Measurements from ENCODE around the gene SUPT6H. TPM values are rescaled to one million over a fixed set of nuclear protein-coding genes. Genes with fewer than 3 reads are reported as not detected.

SUPT6H gene
- total RNA-seq, 4 donors from 2014 or later: 48.7 to 87.3 (median 71.9) TPM

DNA sequence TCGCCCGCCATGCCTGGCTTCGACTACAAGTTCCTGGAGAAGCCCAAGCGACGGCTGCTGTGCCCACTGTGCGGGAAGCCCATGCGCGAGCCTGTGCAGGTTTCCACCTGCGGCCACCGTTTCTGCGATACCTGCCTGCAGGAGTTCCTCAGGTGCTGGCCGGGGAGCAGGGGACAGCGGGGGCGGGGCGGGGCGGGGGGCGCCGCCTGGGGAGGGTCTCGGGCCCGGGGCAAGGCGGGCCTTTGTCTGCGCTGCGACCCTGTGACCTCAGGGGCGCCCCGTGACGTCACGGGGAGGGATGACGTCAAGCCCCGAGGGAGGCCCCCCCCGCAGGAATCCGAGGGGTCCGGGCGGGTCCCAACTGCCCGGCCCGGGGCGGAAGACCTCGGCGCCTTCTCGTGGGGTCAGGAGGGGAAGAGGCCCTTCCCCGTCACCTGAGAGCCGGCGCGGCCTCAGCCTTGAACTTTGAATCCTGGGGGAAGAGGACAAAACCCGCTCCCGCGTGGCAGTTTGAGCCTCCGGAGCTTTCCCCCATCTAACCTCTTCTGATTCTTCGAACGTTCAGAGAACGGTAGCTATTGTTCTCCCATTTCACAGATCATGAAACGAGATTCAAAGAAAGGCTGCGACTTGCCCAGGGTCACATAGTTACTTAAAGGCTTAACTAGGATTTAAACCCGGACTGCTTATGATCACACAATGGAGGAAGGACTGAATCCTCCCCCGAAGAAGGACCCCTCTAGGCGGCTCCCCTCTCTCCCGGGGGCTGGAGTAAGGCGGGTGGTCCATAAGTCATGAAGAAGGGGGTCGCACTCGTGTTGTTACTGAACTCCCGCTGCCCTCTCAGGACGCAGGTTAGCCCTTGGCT, 82.3 kb downstream of the SUPT6H start:
- peaks cover 0 to 24% of the 10 kb centered on the region in 2 donors for H3K36me3 ChIP-seq
- 0 to 15% methylated on average over 2 to 10 of the region's 61 CpGs for WGBS, 2 donors (ENCODE audit: low coverage in 1 of 2)
- H3K27ac ChIP-seq: peak overlapping the region; percentile 49 to 92 (median 89)
- no peaks in the 10 kb centered on the region for H3K27me3 ChIP-seq
- peaks cover 0 to 53% (median 15%) of the 10 kb centered on the region in 3 donors for H3K4me1 ChIP-seq
- TF ChIP-seq POLR2AphosphoS5 (IDR thresholded peaks at IDR 0.05) (no peak), POLR2A (IDR thresholded peaks at IDR 0.05) (no peak), EP300 (IDR thresholded peaks at IDR 0.05) (no peak)
- TF ChIP-seq, protein P1, sequence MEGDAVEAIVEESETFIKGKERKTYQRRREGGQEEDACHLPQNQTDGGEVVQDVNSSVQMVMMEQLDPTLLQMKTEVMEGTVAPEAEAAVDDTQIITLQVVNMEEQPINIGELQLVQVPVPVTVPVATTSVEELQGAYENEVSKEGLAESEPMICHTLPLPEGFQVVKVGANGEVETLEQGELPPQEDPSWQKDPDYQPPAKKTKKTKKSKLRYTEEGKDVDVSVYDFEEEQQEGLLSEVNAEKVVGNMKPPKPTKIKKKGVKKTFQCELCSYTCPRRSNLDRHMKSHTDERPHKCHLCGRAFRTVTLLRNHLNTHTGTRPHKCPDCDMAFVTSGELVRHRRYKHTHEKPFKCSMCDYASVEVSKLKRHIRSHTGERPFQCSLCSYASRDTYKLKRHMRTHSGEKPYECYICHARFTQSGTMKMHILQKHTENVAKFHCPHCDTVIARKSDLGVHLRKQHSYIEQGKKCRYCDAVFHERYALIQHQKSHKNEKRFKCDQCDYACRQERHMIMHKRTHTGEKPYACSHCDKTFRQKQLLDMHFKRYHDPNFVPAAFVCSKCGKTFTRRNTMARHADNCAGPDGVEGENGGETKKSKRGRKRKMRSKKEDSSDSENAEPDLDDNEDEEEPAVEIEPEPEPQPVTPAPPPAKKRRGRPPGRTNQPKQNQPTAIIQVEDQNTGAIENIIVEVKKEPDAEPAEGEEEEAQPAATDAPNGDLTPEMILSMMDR (IDR thresholded peaks at IDR 0.05): no peak
- ATAC-seq: peak; percentile 26
- H3K9me3 ChIP-seq: no peaks in the 10 kb centered on the region
- H3K4me3 ChIP-seq: peak overlapping the region; percentile 65 to 79

DNA sequence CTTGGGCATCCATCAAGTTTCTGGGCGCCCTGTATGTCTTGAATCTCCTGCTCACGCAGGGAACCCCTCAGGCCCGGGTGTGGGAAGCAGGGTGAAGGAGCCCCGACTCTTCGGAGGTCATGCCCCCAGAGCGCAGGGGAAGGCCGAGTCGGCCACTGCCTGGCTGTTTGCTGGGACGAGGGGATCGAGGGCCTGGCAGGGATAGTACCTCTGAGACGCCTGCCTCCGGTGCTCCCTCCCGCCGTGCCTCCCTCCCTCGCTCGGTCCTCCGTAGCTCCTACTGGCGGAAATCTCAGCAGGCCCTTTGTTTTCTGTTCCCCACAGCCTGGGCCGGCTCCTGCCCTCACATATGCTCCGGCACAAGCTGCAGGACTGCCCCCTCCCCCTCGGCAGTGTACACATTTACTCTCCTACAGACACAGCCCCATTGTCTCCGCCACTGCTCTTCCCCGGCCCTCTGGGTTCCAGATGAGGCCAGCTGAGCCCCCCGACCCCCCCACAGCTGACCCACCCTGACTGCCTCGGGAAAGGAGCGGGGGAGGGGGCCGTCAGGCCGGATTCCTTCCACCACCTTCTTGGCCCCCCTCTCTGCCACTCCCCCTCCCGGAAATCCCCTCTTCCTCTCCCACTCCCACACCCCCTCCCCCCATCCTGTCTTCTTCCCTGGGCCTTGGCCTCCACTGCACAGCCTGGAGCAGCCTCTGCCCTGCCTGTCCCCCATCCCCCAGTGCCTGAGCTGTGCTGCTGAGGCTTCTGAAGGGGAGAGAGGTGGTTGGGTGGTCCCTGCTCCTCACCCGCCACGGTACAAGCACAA, 83.2 kb downstream of the SUPT6H start:
- peak overlapping the region; percentile 65 to 79 for H3K4me3 ChIP-seq
- no peaks in the 10 kb centered on the region for H3K27me3 ChIP-seq
- H3K27ac ChIP-seq: peak overlapping the region; percentile 49 to 92 (median 89)
- TF ChIP-seq EP300 (IDR thresholded peaks at IDR 0.05): no peak
- TF ChIP-seq, protein P1 (IDR thresholded peaks at IDR 0.05): peak in 1 of 4 experiments; percentile 15
- WGBS, 2 donors (ENCODE audit: low coverage in 1 of 2): 3% methylated on average over 20 of the region's 31 CpGs; no CpG with 5 or more reads in 1 of the 2 donors
- ATAC-seq: no peak
- H3K36me3 ChIP-seq: peaks cover 0 to 27% of the 10 kb centered on the region in 2 donors
- peaks cover 0 to 61% (median 15%) of the 10 kb centered on the region in 3 donors for H3K4me1 ChIP-seq
- H3K9me3 ChIP-seq: no peaks in the 10 kb centered on the region

- Histone ChIP-seq H3K36me3 (peaks cover 0 to 27% of the 10 kb centered on the region in 2 donors), H3K27me3 (no peaks in the 10 kb centered on the region), H3K4me3 (peak overlapping the region in 1 of 2 donors; percentile 79), H3K9me3 (no peaks in the 10 kb centered on the region), H3K27ac (peak overlapping the region in 3 of 4 donors; percentile 89 to 92 (median 89)), H3K4me1 (peaks cover 0 to 69% (median 15%) of the 10 kb centered on the region in 3 donors)
- 27% methylated on average over 2 of the region's 4 CpGs; no CpG with 5 or more reads in 1 of the 2 donors for WGBS, 2 donors (ENCODE audit: low coverage in 1 of 2)
- ATAC-seq: no peak
- TF ChIP-seq, protein P1 (IDR thresholded peaks at IDR 0.05): no peak
- no peak for TF ChIP-seq EP300 (IDR thresholded peaks at IDR 0.05)
Measured at GRCh38 chr17:28745786-28746411, 83.9 kb downstream of the SUPT6H start.

- Histone ChIP-seq H3K4me3 (no peak overlapping the region), H3K27ac (peak overlapping the region in 3 of 4 donors; percentile 89 to 92 (median 89)), H3K9me3 (no peaks in the 10 kb centered on the region), H3K27me3 (no peaks in the 10 kb centered on the region), H3K36me3 (peaks cover 0 to 27% of the 10 kb centered on the region in 2 donors), H3K4me1 (peaks cover 0 to 69% (median 15%) of the 10 kb centered on the region in 3 donors)
- no CpG with 5 or more reads among the region's 5 CpGs for WGBS, 2 donors (ENCODE audit: low coverage in 1 of 2)
- TF ChIP-seq, protein P1 (IDR thresholded peaks at IDR 0.05): no peak
- no peak for TF ChIP-seq POLR2AphosphoS5 (IDR thresholded peaks at IDR 0.05)
- TF ChIP-seq EP300 (IDR thresholded peaks at IDR 0.05): no peak
- no peak for TF ChIP-seq POLR2A (IDR thresholded peaks at IDR 0.05)
- no peak for ATAC-seq
Measured at GRCh38 chr17:28746611-28747050, 84.6 kb downstream of the SUPT6H start.
